HG03378 (cell line): Measurements from ENCODE around the gene RPTOR.

Experiments used
- ATAC-seq: cut with Tn5 transposase; IDR thresholded peaks from one replicate; pipeline ENCODE4 v1.9.1; 2021; ENCODE audit warnings: mild to moderate bottlenecking, moderate library complexity; ENCODE audit not compliant: unreplicated experiment

RPTOR gene

GRCh38 chr17:80979547-80980378, 435.1 kb downstream of the RPTOR start:
- no peak for ATAC-seq

GRCh38 chr17:80980397-80981061, 435.9 kb downstream of the RPTOR start:
- no peak for ATAC-seq

- no peak for ATAC-seq
Measured at GRCh38 chr17:80981062-80981902, 436.6 kb downstream of the RPTOR start.

DNA sequence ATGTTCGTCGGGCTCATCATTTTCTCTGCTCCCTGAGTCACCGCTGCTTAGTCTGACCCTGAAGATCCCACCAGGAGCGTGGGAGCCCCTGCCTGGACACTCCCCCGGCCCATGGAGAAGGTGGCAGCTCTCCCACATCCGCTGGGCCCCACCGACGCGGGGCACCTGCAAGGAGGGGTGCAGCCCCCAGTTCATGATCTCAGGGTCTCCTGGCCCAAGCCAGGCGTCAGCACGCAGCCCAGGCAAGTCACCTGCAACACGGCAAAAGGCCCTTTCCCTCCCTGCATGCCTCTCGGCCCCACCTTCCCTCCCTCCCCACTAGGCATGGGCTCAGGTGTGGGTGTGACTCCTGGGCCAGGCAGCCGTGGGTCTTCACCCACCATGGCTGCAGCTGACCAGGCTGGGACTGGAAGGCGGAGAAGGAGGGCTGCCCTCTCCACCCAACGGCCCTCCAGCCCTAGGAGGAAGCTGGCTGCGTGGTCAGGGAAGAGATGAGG, 437.3 kb downstream of the RPTOR start:
- no peak for ATAC-seq

GRCh38 chr17:80982426-80982974, 437.9 kb downstream of the RPTOR start:
- no peak for ATAC-seq

DNA sequence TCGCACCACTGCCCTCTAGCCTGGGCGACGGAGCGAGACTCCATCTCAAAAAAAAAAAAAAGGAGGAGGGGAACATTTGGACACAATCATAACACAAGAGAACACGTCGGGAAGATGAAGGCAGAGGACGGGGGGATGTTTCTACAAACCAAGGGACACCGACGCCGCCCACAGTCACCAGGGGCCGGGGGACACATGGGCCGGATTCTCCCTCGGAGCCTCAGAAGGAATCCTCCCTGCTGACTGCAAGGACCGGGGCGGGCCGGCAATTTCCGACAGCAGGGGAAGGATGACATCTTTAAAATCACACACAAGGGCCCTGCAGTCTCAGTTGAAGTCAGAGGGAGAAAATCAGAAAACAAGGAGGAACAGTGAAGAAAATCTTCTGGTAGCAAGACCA, 438.9 kb downstream of the RPTOR start:
- ATAC-seq: no peak

DNA sequence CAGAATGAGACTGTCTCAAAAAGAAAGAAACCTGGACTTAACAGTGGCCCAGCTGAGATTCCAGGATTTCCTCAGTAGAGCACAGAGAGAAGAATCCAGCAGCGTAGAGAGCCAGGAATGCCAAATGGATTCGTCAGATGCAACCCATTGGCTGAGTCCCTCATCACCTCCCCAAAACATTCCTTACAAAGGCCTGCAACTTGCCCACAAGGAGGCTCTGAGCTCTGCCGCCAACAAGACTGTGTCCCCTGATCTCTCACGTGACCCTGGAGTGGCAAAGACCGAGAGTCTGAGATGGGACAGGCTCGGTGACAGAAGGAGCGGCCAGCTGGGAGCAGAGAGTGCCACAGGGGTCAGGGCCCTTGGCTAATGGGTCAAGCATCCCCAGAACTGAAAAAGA, 440.1 kb downstream of the RPTOR start:
- no peak for ATAC-seq

DNA sequence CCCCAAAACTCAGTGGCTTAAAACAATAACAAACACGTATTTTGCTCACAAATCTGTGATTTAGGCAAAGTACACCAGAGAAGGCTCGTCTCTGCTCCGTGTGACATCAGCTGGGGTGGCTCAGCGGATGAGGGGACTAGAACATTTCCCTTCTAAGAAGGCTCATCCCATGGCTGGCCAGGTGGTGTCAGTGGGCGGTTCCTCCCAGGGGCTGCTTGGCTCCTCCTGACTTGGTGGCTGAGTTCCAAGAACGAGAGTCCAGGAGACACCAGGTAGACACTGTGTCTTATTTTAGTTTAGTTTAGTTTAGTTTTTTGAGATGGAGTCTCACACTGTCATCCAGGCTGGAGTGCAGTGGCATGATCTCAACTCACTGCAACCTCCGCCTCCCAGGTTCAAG, 441.4 kb downstream of the RPTOR start:
- ATAC-seq: no peak

GRCh38 chr17:80986816-80987475, 442.3 kb downstream of the RPTOR start:
- ATAC-seq: no peak

DNA sequence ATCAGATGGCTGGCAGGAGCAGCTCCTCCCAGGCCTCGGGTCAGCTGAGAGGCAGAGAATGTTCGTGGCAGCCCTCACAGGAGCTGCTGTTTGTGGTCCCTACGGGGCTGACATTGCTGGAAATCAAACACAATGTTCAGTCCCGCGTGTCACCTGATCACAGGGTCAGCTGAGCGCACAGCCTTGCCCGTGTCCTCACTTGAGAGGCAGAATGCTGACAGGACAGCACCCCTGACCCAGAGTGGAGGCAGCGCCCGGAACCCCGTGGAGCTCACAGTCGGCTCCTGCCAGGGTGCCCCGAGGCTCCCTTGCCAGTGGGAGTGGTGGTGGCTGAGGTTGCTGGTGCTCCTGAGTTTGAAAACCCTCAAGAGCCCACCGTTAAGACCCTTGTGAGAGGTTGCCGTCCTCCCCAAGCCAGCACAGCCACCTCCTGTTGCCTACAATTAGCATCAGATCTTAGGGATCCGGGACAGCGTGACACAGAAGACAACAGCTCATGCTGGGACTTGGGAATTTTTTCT, 443.4 kb downstream of the RPTOR start:
- no peak for ATAC-seq

DNA sequence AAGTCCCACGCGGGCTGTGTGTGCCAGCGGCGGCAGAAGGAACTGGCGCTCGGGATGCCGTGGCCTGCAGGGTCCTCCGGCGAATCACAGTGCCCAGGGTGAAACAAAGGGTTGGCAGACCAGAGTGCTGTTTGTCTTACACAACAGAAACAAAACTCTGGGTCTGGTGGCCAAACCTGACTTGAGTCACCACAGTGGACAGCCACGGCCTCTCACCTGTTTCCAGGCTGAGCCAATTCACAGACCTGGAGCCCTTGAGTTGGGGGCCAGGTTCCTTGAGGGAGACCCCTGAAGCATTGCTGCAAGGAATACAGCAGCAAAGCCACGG, 444.9 kb downstream of the RPTOR start:
- no peak for ATAC-seq

DNA sequence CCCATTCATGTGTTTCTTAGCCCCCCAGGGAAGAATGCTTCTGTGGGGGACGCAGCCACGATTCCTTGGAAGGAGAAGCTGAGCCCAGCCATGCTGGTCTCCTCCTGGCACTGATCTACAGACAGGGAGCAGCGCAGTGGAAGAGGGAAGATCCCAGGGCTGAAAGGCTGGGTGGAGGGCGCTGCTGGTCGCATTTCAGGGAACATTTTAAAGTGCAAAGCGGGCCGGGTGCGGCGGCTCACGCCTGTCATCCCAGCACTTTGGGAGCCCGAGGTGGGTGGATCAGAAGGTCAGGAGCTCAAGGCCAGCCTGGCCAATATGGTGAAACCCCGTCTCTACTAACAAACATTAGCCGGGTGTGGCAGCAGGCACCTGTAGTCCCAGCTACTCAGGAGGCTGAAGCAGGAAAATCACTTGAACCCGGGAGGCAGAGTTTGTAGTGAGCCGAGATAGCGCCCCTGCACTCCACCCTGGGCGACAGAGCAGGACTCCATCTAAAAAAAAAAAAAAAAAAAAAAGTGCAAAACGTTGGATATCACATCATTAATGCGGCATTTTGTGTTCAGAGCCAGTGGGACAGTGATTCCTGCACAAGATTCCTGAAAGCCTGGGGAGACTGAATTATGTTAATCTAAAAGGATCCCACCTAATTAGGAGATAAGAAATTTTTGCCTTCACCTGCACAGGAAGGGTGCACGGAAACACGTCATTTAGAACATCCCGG, 446.4 kb downstream of the RPTOR start:
- ATAC-seq: no peak

DNA sequence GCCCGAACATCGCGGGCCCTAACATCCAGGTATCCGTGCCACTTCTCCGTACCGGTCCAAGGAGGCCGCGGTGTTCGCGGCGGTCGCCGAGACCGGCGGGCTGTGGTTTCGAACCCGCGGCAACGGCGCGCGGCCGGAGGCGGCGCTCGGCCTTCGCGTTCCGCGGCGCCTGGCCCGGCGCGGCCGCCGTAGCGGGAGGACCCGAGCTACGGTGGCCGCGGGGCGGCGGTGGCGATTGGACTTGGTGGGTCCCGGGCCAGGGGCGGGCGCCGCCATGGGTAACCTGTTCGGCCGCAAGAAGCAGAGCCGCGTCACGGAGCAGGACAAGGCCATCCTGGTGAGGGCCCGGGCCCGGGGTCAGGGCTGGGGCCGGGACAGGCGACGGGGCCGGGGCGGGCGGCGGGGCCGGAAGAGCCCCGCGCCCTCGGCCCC, 447.0 kb downstream of the RPTOR start, which contains the start of gene CHMP6:
Gene CHMP6, plus strand, starts transcription at position 197 of the 432 bp plus-strand sequence. Its CDS starts 78 bp downstream, at position 275.
- ATAC-seq: no peak

DNA sequence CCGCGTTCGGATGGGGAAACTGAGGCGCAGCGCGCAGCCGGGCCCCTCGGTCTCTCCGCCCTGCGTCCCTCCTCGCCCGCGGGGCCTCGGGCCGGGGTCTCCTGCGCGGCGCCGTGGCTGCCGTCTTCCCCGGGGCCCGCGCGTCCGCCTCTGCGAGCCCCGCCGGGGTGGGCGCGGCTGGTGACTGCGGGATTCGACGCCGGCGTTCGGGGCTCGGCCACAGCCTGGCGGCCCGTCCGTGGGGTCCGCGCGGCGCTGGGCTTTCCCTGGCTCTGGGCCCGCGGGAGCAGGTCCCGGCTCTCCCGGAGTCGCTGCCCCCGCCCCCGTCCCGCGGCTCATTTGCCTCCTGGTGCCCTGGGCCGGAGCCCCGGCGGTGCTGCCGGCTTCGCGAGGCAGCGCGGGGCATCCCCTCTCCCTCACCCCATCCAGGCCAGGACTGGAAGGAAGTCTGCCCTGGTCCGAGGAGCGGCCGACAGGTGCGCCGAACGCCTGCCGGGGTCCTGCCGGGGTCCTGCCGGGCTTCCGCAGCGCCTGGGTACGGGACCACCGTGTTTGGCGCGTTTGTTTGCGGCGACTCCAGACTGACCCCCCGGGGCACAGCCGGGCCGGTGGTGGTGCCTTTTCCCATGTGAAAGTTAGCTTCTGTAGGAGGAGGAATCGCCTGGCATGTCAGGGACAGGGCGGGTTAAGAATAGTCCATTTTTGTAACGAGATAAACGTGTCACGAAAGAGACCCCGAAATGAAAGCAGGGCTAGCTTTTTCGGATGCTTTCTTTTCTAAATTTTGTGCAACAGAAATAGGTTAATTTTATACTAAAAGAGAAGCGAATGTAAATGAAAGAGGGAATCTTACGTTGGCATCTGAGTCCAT, 447.7 kb downstream of the RPTOR start:
- no peak for ATAC-seq

DNA sequence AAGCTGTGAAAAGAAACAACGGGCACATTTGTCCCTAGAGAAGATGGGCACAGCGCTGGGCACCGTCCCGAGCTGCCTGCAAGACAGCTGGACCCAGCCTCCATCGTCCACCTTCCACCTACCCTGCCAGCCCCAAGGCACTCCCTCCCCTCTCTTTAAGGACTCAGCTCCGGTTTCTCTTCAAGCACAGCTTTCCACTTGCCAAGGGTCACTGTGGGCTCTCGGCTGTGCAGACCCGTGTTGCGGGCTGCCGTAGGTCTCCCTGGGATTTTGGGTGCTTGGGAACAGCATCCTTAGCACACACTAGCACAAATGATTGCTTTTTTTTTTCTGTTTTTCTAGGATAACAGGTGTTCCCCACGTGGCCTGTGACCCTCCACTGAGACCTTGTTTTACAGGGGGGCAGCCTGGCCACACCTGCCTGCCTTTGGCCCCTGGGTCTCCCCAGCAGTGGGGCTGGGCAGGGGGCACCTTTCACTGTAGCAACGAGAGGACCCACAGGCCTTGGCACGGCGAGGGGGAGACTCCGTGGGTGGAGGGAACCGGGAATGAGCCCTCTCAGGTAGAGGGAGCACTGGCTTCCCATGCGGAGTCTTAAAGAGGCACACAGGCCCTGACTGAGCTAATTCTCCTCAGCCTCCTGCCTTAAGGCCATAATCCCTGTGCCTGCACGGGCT, 448.4 kb downstream of the RPTOR start:
- ATAC-seq: no peak

DNA sequence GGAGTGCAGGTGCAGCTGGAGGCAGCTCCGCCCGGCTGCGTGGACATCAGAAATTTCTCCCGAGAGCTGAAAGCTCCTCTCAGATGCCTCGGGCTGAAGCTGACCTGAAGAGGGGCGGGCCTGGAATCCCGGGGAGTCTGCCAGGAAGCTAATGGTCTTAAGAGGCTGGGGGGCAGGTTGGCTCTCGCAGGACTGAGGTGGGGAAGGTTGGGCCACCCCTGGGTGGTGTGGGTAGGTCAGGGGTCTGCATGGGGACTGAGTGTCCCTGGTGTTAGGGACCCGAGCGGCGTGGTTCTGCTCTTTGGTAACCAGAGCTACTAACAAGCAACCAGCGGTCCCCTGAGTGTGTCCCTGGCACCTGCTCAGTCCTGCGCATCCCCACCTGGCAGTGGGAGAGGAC, 450.5 kb downstream of the RPTOR start:
- ATAC-seq: no peak

GRCh38 chr17:80996422-80997305, 452.0 kb downstream of the RPTOR start:
- ATAC-seq: no peak
